Keratinocyte (primary cell): Measurements from ENCODE around the gene PGK1. TPM values are rescaled to one million over a fixed set of nuclear protein-coding genes. Genes with fewer than 3 reads are reported as not detected.

Experiments
- DNase-seq: peaks from one replicate; pipeline ENCODE4 v3.0.0-alpha.2; 2011; ENCODE audit warnings: low read depth, missing footprints, low spot score
- FAIRE-seq: peaks from 2 replicates; lab custom pipeline; 2011; peaks lifted over from hg19 to GRCh38; lab: Jason Lieb, UNC
- H2AFZ ChIP-seq: 2 replicates; pipeline ENCODE4 v1.6.0; 2012; ENCODE audit warnings: low read length, control low read depth, inconsistent platforms; ENCODE audit not compliant: control insufficient read depth
- H3K27ac ChIP-seq: 2 replicates; pipeline ENCODE4 v1.5.1; 2011; ENCODE audit warnings: low read length; ENCODE audit not compliant: control insufficient read depth, insufficient read depth
- H3K27me3 ChIP-seq: 3 replicates; pipeline ENCODE4 v1.6.0; 2011; ENCODE audit warnings: low read length; ENCODE audit not compliant: control insufficient read depth, insufficient read depth; ENCODE audit errors: extremely low read depth
- H3K36me3 ChIP-seq, 2 experiments: 2 replicates in 1 of 2; 3 replicates in 1 of 2; pipeline ENCODE4 v1.5.1; 2011; ENCODE audit warnings: low read length in 2 of 2, mild to moderate bottlenecking in 1 of 2; ENCODE audit not compliant: control insufficient read depth in 2 of 2, insufficient read depth in 2 of 2; ENCODE audit errors: extremely low read depth in 1 of 2
- H3K4me1 ChIP-seq: 3 replicates; pipeline ENCODE4 v1.5.1; 2011; ENCODE audit warnings: low read length; ENCODE audit not compliant: control insufficient read depth, insufficient read depth; ENCODE audit errors: extremely low read depth
- H3K4me2 ChIP-seq: 3 replicates; pipeline ENCODE4 v1.6.0; 2011; ENCODE audit warnings: low read depth, low read length; ENCODE audit not compliant: control insufficient read depth, insufficient read depth; ENCODE audit errors: extremely low read depth
- H3K4me3 ChIP-seq, 3 experiments: fragments of 200-600 bp in 1 of 3; sonication (generic) in 1 of 3; 2 replicates in 2 of 3; 3 replicates in 1 of 3; pipeline ENCODE4 v1.5.1; 2011 to 2016; ENCODE audit warnings: low read length in 3 of 3, mild to moderate bottlenecking in 3 of 3, control low read depth in 2 of 3, inconsistent platforms in 1 of 3, low read depth in 1 of 3, mixed read lengths in 1 of 3, mixed run types in 1 of 3, moderate library complexity in 1 of 3; ENCODE audit not compliant: control insufficient read depth in 2 of 3, insufficient read depth in 2 of 3; ENCODE audit errors: extremely low read depth in 1 of 3
- H3K79me2 ChIP-seq: 2 replicates; pipeline ENCODE4 v1.6.0; 2012; ENCODE audit warnings: low read length; ENCODE audit not compliant: control insufficient read depth, insufficient read depth
- H3K9ac ChIP-seq: 3 replicates; pipeline ENCODE4 v1.6.0; 2011; ENCODE audit warnings: low read length; ENCODE audit not compliant: control insufficient read depth, insufficient read depth; ENCODE audit errors: extremely low read depth
- H3K9me1 ChIP-seq: 3 replicates; pipeline ENCODE4 v1.6.0; 2011; ENCODE audit warnings: low read length; ENCODE audit not compliant: control insufficient read depth, insufficient read depth; ENCODE audit errors: extremely low read depth
- H3K9me3 ChIP-seq: 2 replicates; pipeline ENCODE4 v1.5.1; 2012; ENCODE audit warnings: low read depth, low read length; ENCODE audit not compliant: control insufficient read depth
- H4K20me1 ChIP-seq: 3 replicates; pipeline ENCODE4 v1.6.0; 2011; ENCODE audit warnings: low read length; ENCODE audit not compliant: control insufficient read depth, insufficient read depth; ENCODE audit errors: extremely low read depth
- EZH2 ChIP-seq: IDR thresholded peaks from one replicate; pipeline ENCODE4 v1.6.1; 2012; ENCODE audit warnings: inconsistent platforms, mild to moderate bottlenecking, low read length, moderate library complexity
- dilution Hi-C: fragments of 300-500 bp; cut with MboI; formaldehyde crosslinking; loops from one replicate; pipeline ENCODE4 v1.7.0; 2020; ENCODE audit warnings: low sequenced_read_pairs; ENCODE audit not compliant: extremely low pct_ligation_motif_present
- polyA plus RNA-seq, 5 experiments: library from polyadenylated mRNA; depleted of rRNA in 3 of 5; stranded (reverse) in 3 of 5; stranded (forward) in 1 of 5; unstranded in 1 of 5; fragments of >200 nt; gene quantifications; 1 replicate in 1 of 5; 2 replicates in 3 of 5; 3 replicates in 1 of 5; pipeline versions ENCODE4 v1.2.1 to v1.2.3, GENCODE V29; 2011 to 2012; ENCODE audit warnings: missing spikeins in 2 of 5, low read depth in 1 of 5, low replicate concordance in 1 of 5
- TF ChIP-seq, protein P1 (sequence below), 3 experiments: IDR thresholded peaks in 1 of 3; conservative IDR thresholded peaks in 1 of 3; optimal IDR thresholded peaks in 1 of 3; 2 replicates in 2 of 3; 3 replicates in 1 of 3; pipeline versions ENCODE3 to v1.5.1; 2011; ENCODE audit warnings: low read length in 3 of 3, mild to moderate bottlenecking in 3 of 3, moderate library complexity in 2 of 3, control low read depth in 1 of 3, inconsistent platforms in 1 of 3; ENCODE audit not compliant: insufficient read depth in 2 of 3; ENCODE audit errors: extremely low read depth in 1 of 3

The PGK1 gene
- polyA plus RNA-seq, 1 donor (not counting 4 experiments of a cell fraction or from before 2014, with no cell fraction given) = 666 TPM

DNA sequence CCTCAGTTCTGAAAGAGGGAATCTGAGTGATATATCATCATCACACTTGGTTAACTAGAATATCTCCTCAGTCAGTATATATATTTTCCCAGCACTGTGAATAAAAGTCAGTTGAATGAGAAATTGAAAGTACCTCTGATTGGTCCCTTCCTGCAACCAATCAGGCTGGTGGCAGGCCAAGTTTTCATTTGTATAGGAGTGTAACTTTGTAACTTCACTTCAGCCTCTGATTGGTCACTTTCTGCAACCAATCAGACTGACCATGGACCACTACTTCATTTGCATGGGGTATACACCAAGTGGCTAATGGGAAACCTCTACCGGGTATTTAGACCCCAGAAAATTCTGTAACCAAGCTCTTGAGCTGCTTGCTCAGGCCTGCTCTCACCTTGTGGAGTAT, 2.0 kb upstream of the PGK1 start:
- Histone ChIP-seq H3K4me1 (peaks cover 11% of the 10 kb centered on the region), H3K4me3 (no peak overlapping the region), H3K4me2 (no peak overlapping the region), H3K27me3 (no peaks in the 10 kb centered on the region), H4K20me1 (peaks cover 7% of the 10 kb centered on the region), H3K9ac (no peak overlapping the region), H3K9me3 (no peaks in the 10 kb centered on the region), H3K27ac (no peak overlapping the region), H3K9me1 (no peaks in the 10 kb centered on the region), H2AFZ (no peak overlapping the region), H3K36me3 (no peaks in the 10 kb centered on the region), H3K79me2 (peaks cover 31% of the 10 kb centered on the region)
- DNase-seq (no peak), FAIRE-seq (no peak)
- dilution Hi-C loops = no loop called here
- TF ChIP-seq, protein P1, sequence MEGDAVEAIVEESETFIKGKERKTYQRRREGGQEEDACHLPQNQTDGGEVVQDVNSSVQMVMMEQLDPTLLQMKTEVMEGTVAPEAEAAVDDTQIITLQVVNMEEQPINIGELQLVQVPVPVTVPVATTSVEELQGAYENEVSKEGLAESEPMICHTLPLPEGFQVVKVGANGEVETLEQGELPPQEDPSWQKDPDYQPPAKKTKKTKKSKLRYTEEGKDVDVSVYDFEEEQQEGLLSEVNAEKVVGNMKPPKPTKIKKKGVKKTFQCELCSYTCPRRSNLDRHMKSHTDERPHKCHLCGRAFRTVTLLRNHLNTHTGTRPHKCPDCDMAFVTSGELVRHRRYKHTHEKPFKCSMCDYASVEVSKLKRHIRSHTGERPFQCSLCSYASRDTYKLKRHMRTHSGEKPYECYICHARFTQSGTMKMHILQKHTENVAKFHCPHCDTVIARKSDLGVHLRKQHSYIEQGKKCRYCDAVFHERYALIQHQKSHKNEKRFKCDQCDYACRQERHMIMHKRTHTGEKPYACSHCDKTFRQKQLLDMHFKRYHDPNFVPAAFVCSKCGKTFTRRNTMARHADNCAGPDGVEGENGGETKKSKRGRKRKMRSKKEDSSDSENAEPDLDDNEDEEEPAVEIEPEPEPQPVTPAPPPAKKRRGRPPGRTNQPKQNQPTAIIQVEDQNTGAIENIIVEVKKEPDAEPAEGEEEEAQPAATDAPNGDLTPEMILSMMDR (optimal IDR thresholded peaks at IDR 0.05 in 1 of 3, IDR thresholded peaks at IDR 0.05 in 1 of 3, conservative IDR thresholded peaks at IDR 0.05 in 1 of 3; ENCODE audit: extremely low read depth in 1 of 3, insufficient read depth in 2 of 3, low read length in 3 of 3) = no peak
- no peak for TF ChIP-seq EZH2

DNA sequence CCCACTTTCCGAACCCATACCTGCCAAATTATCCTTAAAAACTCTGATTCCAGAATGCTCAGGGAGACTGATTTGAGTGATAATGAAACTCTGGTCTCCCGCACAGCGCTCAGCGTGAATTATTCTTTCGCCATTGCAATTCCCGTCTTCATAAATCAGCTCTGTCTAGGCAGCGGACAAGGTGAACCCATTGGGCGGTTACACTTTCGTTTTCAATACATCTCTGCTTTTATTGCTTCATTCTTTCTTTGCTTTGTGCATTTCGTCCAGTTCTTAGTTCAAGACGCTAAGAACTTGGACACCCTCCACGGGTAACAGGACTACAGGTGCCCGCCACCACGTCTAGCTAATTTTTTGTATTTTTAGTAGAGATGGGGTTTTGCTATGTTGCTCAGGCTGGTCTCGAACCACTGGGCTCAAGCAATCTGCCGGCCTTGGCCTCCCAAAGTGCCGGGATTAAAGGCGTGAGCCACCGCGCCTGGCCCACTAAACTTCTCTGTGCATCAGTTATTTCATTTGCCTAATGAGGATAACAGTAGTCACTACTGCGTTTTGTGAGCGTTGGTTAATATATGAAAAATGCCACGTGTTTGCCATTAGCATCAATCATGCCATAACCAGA, 936 bp upstream of the PGK1 start:
- H2AFZ ChIP-seq = no peak overlapping the region
- H4K20me1 ChIP-seq = peaks cover 7% of the 10 kb centered on the region
- H3K27ac ChIP-seq = peak overlapping the region; percentile 58
- H3K4me1 ChIP-seq = peaks cover 15% of the 10 kb centered on the region
- H3K4me2 ChIP-seq = peak overlapping the region; percentile 65
- DNase-seq = no peak
- peak overlapping the region; percentile 45 for H3K9ac ChIP-seq
- H3K79me2 ChIP-seq = peaks cover 41% of the 10 kb centered on the region
- H3K36me3 ChIP-seq = no peaks in the 10 kb centered on the region
- H3K9me1 ChIP-seq = no peaks in the 10 kb centered on the region
- FAIRE-seq = no peak
- no peak for TF ChIP-seq EZH2
- TF ChIP-seq, protein P1 (optimal IDR thresholded peaks at IDR 0.05 in 1 of 3, IDR thresholded peaks at IDR 0.05 in 1 of 3, conservative IDR thresholded peaks at IDR 0.05 in 1 of 3; ENCODE audit: extremely low read depth in 1 of 3, insufficient read depth in 2 of 3, low read length in 3 of 3) = no peak
- H3K4me3 ChIP-seq = peak overlapping the region in 2 of 3 experiments; percentile 4 to 79
- no peaks in the 10 kb centered on the region for H3K27me3 ChIP-seq
- dilution Hi-C loops = no loop called here
- H3K9me3 ChIP-seq = no peaks in the 10 kb centered on the region
